ENCODE measurements around the gene EBLN1. TPM values are rescaled to one million over a fixed set of nuclear protein-coding genes. Genes with fewer than 3 reads are reported as not detected.
A peak's percentile ranks its signal among the peaks of the same experiment; 100 is the strongest.

The EBLN1 gene
- total RNA-seq, 2 donors from 2014 or later, result not detected

DNA sequence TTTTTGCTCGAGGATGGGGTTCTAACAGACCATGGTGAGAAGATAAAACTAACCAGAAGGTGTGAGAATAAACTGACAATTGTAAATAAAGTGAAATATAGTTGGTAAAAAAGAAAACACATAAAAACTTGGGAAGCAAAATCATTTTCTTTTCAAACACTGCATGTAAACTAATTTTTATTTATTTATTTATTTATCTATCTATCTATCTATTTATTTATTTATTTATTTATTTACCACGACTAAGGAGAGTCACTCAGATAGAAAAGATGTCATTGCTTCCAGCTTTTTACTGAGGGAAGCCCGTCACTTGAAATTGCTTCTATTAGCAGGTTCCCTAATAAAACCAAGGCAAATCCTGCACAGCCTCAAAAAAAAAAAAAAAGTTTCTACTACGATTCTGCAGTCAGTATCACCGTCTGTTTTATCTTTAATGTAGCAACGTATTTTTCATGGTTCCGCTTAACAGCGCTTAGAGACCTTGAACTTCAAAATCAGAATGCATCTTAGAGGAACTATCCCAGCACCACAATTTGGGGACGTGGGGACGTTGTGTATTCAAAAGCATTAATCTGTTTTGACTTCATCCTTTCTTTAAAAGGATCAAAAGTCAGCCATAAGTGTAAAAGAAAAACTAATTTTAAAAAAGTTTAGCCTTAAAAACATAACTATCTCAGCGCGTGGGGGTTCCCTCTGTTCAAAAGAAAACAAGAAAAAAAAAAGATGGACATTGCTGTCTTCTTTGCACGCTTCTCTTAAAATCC is 33.3 kb upstream of the EBLN1 start:
- peak overlapping the region; percentile 69 for H3K4me3 Mint-ChIP-seq
- H3K27me3 Mint-ChIP-seq (ENCODE audit: insufficient read depth), result peaks cover 90% of the 10 kb centered on the region
- 15 to 17% methylated on average over 10 to 13 of the region's 13 CpGs for WGBS, 2 experiments (ENCODE audit: insufficient coverage in 1 of 2, insufficient read length in 1 of 2)
- H3K4me1 Mint-ChIP-seq, result peaks cover 2% of the 10 kb centered on the region
- H3K9me3 Mint-ChIP-seq, result no peaks in the 10 kb centered on the region
- H3K36me3 ChIP-seq (ENCODE audit: control insufficient read depth, insufficient read depth, low read length), result no peaks in the 10 kb centered on the region
- H3K4me1 ChIP-seq (ENCODE audit: control insufficient read depth, insufficient read depth, low read length), result no peaks in the 10 kb centered on the region
- TF ChIP-seq, protein P1, sequence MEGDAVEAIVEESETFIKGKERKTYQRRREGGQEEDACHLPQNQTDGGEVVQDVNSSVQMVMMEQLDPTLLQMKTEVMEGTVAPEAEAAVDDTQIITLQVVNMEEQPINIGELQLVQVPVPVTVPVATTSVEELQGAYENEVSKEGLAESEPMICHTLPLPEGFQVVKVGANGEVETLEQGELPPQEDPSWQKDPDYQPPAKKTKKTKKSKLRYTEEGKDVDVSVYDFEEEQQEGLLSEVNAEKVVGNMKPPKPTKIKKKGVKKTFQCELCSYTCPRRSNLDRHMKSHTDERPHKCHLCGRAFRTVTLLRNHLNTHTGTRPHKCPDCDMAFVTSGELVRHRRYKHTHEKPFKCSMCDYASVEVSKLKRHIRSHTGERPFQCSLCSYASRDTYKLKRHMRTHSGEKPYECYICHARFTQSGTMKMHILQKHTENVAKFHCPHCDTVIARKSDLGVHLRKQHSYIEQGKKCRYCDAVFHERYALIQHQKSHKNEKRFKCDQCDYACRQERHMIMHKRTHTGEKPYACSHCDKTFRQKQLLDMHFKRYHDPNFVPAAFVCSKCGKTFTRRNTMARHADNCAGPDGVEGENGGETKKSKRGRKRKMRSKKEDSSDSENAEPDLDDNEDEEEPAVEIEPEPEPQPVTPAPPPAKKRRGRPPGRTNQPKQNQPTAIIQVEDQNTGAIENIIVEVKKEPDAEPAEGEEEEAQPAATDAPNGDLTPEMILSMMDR (conservative IDR thresholded peaks at IDR 0.05), result no peak
- no peak overlapping the region for H3K9ac ChIP-seq (ENCODE audit: extremely low read depth, low read length, poor library complexity, severe bottlenecking)
- peak overlapping the region; percentile 82 for H3K4me3 ChIP-seq (ENCODE audit: low read length)
- no peak overlapping the region for H3K27ac Mint-ChIP-seq
- DNase-seq, result no peak
- H3K27ac ChIP-seq (ENCODE audit: low read depth, low read length), result no peak overlapping the region
- H3K9me3 ChIP-seq (ENCODE audit: control insufficient read depth, low read length), result no peaks in the 10 kb centered on the region
- no peaks in the 10 kb centered on the region for H3K36me3 Mint-ChIP-seq (ENCODE audit: low read depth)
- peaks cover 67% of the 10 kb centered on the region for H3K27me3 ChIP-seq (ENCODE audit: control insufficient read depth, insufficient read depth, low read length, poor library complexity, severe bottlenecking)

DNA sequence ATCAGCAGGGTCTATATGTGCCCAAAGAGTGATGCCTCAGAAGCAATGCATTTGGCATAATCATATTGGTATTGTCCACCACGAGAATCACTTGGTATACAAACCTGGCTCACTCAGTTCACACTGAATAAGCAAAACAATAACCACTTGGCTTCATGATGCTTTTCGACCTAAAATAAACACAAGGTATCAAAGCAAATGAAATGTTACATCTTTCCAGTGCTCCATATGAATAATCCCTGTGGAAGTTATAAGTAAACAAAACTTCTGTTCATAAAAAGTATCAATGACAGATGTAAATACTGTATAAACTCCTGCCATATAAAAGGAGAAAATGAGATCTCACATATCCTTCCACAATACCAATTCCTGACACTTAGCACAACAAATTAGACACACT is 29.8 kb upstream of the EBLN1 start:
- peaks cover 75% of the 10 kb centered on the region for H3K27me3 Mint-ChIP-seq (ENCODE audit: insufficient read depth)
- H3K9ac ChIP-seq (ENCODE audit: extremely low read depth, low read length, poor library complexity, severe bottlenecking), result no peak overlapping the region
- no peaks in the 10 kb centered on the region for H3K36me3 Mint-ChIP-seq (ENCODE audit: low read depth)
- no peak overlapping the region for H3K4me3 Mint-ChIP-seq
- no peaks in the 10 kb centered on the region for H3K4me1 ChIP-seq (ENCODE audit: control insufficient read depth, insufficient read depth, low read length)
- 89 to 95% methylated on average over 2 of the region's 2 CpGs for WGBS, 2 experiments (ENCODE audit: insufficient coverage in 1 of 2, insufficient read length in 1 of 2)
- H3K27ac Mint-ChIP-seq, result no peak overlapping the region
- TF ChIP-seq, protein P1 (conservative IDR thresholded peaks at IDR 0.05), result no peak
- H3K9me3 ChIP-seq (ENCODE audit: control insufficient read depth, low read length), result no peaks in the 10 kb centered on the region
- H3K9me3 Mint-ChIP-seq, result no peaks in the 10 kb centered on the region
- H3K36me3 ChIP-seq (ENCODE audit: control insufficient read depth, insufficient read depth, low read length), result no peaks in the 10 kb centered on the region
- no peak overlapping the region for H3K27ac ChIP-seq (ENCODE audit: low read depth, low read length)
- peaks cover 32% of the 10 kb centered on the region for H3K27me3 ChIP-seq (ENCODE audit: control insufficient read depth, insufficient read depth, low read length, poor library complexity, severe bottlenecking)
- DNase-seq, result no peak
- H3K4me3 ChIP-seq (ENCODE audit: low read length), result no peak overlapping the region
- H3K4me1 Mint-ChIP-seq, result peaks cover 15% of the 10 kb centered on the region

DNA sequence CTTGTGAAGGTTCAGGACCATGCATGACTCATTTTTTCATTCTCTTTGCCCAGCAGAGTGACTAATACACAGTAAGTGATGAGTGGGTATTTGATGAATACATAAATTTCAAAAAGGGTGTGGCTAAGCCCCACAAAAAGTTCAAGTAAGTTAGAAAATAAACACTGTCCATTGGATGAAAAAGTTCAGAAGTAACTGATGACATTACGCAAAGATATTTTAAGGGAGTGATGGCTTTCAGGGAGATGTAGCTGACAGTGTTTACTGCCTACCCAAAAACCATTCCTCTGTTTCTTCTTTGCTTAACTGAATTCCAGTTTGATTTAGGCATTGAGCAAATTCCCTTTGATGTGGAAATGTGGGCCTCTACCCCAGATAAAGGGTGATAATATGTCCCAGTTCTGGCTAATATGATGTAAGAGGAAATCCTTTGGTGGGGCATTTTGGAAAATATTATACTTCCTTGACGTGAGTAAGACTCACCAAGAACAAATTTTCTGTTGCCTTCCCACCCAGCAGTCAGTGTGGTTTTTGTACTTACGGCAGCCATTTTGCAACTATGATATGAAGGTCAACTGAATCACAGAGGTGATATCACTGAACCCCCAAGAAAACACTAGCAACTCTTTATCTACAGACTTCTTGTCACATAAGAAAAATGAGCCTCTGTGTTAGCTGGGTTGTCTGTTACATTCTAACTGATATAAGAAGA is 29.0 kb upstream of the EBLN1 start:
- Mint-ChIP-seq H3K27me3 (ENCODE audit: insufficient read depth) (peaks cover 74% of the 10 kb centered on the region), H3K36me3 (ENCODE audit: low read depth) (no peaks in the 10 kb centered on the region), H3K4me3 (no peak overlapping the region), H3K9me3 (no peaks in the 10 kb centered on the region), H3K4me1 (peaks cover 15% of the 10 kb centered on the region), H3K27ac (no peak overlapping the region)
- Histone ChIP-seq H3K27ac (ENCODE audit: low read depth, low read length) (no peak overlapping the region), H3K27me3 (ENCODE audit: control insufficient read depth, insufficient read depth, low read length, poor library complexity, severe bottlenecking) (peaks cover 24% of the 10 kb centered on the region), H3K36me3 (ENCODE audit: control insufficient read depth, insufficient read depth, low read length) (no peaks in the 10 kb centered on the region), H3K9me3 (ENCODE audit: control insufficient read depth, low read length) (peaks cover 2% of the 10 kb centered on the region), H3K9ac (ENCODE audit: extremely low read depth, low read length, poor library complexity, severe bottlenecking) (no peak overlapping the region), H3K4me1 (ENCODE audit: control insufficient read depth, insufficient read depth, low read length) (no peaks in the 10 kb centered on the region), H3K4me3 (ENCODE audit: low read length) (no peak overlapping the region)
- WGBS, 2 experiments (ENCODE audit: insufficient coverage in 1 of 2, insufficient read length in 1 of 2), result 94 to 100% methylated on average over 3 of the region's 3 CpGs
- no peak for DNase-seq
- TF ChIP-seq, protein P1 (conservative IDR thresholded peaks at IDR 0.05), result no peak
